Ovary (tissue), 3 donors: Measurements from ENCODE around the gene ENPP6.

ENCODE experiments used
- CTCF ChIP-seq, 3 donors: fragments of 450-650 bp in 2 of 3; fragments of 200-600 bp in 1 of 3; IDR thresholded peaks; one replicate each; pipeline versions ENCODE4 v1.5.1 to v1.8.0; 2016 to 2022; ENCODE audit warnings: antibody characterized with exemption in 3 of 3, mild to moderate bottlenecking in 1 of 3
- POLR2A ChIP-seq: fragments of 450-650 bp; IDR thresholded peaks from one replicate; pipeline ENCODE4 v1.6.1; 2017; ENCODE audit warnings: antibody characterized with exemption, mild to moderate bottlenecking, moderate library complexity
- donor health status: DM: no; HTN: no; CAD: no.

DNA sequence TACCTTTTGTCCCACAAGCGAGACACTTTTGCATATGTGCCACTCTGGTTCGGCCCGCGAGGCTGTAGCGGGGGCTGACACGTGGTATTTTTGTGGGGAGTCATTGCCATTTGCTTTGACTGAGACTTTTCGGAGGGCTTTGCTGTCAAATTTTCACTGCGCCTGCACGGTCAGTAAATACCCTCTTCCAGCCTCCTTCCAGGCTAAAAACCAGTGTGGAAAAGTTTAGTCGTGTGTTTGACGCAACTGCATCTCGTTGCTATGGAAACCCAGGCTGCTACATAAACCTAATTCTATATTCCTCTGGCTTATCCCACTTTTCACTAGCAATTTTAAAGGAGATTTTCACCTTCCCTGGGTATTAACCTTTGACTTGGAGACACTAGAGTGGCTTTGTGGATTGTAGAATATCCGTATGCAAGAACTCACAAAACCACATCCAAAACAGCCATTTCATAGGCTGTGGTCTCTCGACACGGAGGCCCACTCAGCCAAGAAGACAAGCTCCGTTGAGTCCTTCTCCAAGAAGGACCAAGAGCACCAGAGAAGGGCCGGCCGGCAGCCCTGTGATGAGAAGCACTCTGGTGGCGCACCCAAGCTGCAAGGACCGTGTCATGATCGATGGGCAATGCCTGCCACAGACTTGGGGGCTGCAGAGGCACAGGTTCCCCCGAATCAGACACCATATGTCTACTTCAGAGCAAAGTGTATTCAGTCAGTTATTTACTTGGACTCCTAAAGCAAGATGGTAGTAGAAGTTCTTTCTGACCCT, 38.4 kb upstream of the ENPP6 start:
- TF ChIP-seq POLR2A (no peak), CTCF (IDR thresholded peaks at IDR 0.05) (no peak)
